ENCODE results near the gene TNFRSF4.
"Not testable (repeated sequence)": the region's sequence is repeated elsewhere in the genome, so short reads cannot be mapped to it uniquely, and the experiment has no call there.

The TNFRSF4 gene

GRCh38 chr1:1183221-1183747, 30.7 kb downstream of the TNFRSF4 start:
- DNase-seq (ENCODE audit: low read depth in 1 of 2, low spot score in 1 of 2): no peak

GRCh38 chr1:1182491-1183220, 31.3 kb downstream of the TNFRSF4 start:
- no peak for DNase-seq (ENCODE audit: low read depth in 1 of 2, low spot score in 1 of 2)

- DNase-seq (ENCODE audit: low read depth in 1 of 2, low spot score in 1 of 2): no peak
These were observed 32.0 kb downstream of the TNFRSF4 start for GRCh38 chr1:1181938-1182410.

GRCh38 chr1:1181129-1181937, 32.6 kb downstream of the TNFRSF4 start:
- no peak for DNase-seq (ENCODE audit: low read depth in 1 of 2, low spot score in 1 of 2)

- no peak for DNase-seq (ENCODE audit: low read depth in 1 of 2, low spot score in 1 of 2)
These were observed 33.7 kb downstream of the TNFRSF4 start for GRCh38 chr1:1179983-1180861.

- no peak for DNase-seq (ENCODE audit: low read depth in 1 of 2, low spot score in 1 of 2)
These were observed 34.5 kb downstream of the TNFRSF4 start for GRCh38 chr1:1179346-1179982.

GRCh38 chr1:1178794-1179331, 35.1 kb downstream of the TNFRSF4 start:
- no peak for DNase-seq (ENCODE audit: low read depth in 1 of 2, low spot score in 1 of 2)

GRCh38 chr1:1177452-1178206, 36.3 kb downstream of the TNFRSF4 start:
- DNase-seq (ENCODE audit: low read depth in 1 of 2, low spot score in 1 of 2): no peak

GRCh38 chr1:1176931-1177330, 37.0 kb downstream of the TNFRSF4 start:
- no peak for DNase-seq (ENCODE audit: low read depth in 1 of 2, low spot score in 1 of 2)

GRCh38 chr1:1176063-1176761, 37.7 kb downstream of the TNFRSF4 start:
- DNase-seq (ENCODE audit: low read depth in 1 of 2, low spot score in 1 of 2): not testable (repeated sequence)

- DNase-seq (ENCODE audit: low read depth in 1 of 2, low spot score in 1 of 2): no peak
These were observed 38.5 kb downstream of the TNFRSF4 start for GRCh38 chr1:1175221-1176062.

GRCh38 chr1:1173793-1174415, 40.0 kb downstream of the TNFRSF4 start, which contains the start of gene TTLL10:
TSS of gene TTLL10 (plus strand) at chr1:1173880. CDS start at chr1:1179216, 5,336 bp downstream.
- no peak for DNase-seq (ENCODE audit: low read depth in 1 of 2, low spot score in 1 of 2)

- no peak for DNase-seq (ENCODE audit: low read depth in 1 of 2, low spot score in 1 of 2)
These were observed 40.7 kb downstream of the TNFRSF4 start for GRCh38 chr1:1173061-1173792.

- no peak for DNase-seq (ENCODE audit: low read depth in 1 of 2, low spot score in 1 of 2)
These were observed 42.2 kb downstream of the TNFRSF4 start for GRCh38 chr1:1171546-1172340.

- no peak for DNase-seq (ENCODE audit: low read depth in 1 of 2, low spot score in 1 of 2)
These were observed 42.8 kb downstream of the TNFRSF4 start for GRCh38 chr1:1171161-1171545.

All from activated CD4-positive, alpha-beta T cell treated with anti-CD3 and anti-CD28 coated beads, Interleukin-2, amount 50 U/mL, for 24 hours (primary cell).